IMR-90 (cell line): Measurements from ENCODE around the gene LRRC37B. TPM values are rescaled to one million over a fixed set of nuclear protein-coding genes. Genes with fewer than 3 reads are reported as not detected.

Experiments used
- ATAC-seq: fragments of 200-7000 bp; cut with Tn5 transposase; 2 replicates; pipeline ENCODE4 v1.9.1; 2020; ENCODE audit warnings: low read depth, mild to moderate bottlenecking, moderate library complexity
- BruUV-seq: library from RNA; stranded (reverse); fragments of 400-500 nt; replicated peaks from 2 replicates; lab custom pipeline; 2021; lab: Mats Ljungman, UMichigan
- CTCF ChIA-PET: fragments of 300-600 bp; formaldehyde crosslinking; extraction: SDS; loops from one replicate; lab custom pipeline; 2021; ENCODE audit warnings: antibody characterized with exemption; lab: Yijun Ruan, JAX
- POLR2A ChIA-PET: fragments of 300-600 bp; sonication (Branson Sonifier 250); formaldehyde crosslinking; loops from one replicate; lab custom pipeline; 2022; ENCODE audit warnings: antibody characterized with exemption; ENCODE audit not compliant: unreplicated experiment; lab: Charles Lee
- DNase-seq: peaks from one replicate; pipeline ENCODE4 v3.0.0; 2013
- H2AFZ ChIP-seq: replicated peaks from 2 replicates; pipeline ENCODE3; 2013; ENCODE audit warnings: low read length, mild to moderate bottlenecking; ENCODE audit not compliant: poor library complexity
- H2AK5ac ChIP-seq: 2 replicates; pipeline ENCODE4 v1.6.1; 2013; ENCODE audit warnings: low read depth, low read length, inconsistent platforms
- H2AK9ac ChIP-seq: replicated peaks from 2 replicates; pipeline ENCODE3; 2013; ENCODE audit warnings: mild to moderate bottlenecking, low read depth, low read length, moderate library complexity; ENCODE audit not compliant: poor library complexity
- H2BK120ac ChIP-seq: 2 replicates; pipeline ENCODE4 v1.6.1; 2013; ENCODE audit warnings: low read depth, low read length, inconsistent platforms
- H2BK15ac ChIP-seq: 3 replicates; pipeline ENCODE4 v1.6.1; 2013; ENCODE audit warnings: low read depth, low read length, inconsistent platforms
- H2BK20ac ChIP-seq: 2 replicates; pipeline ENCODE4 v1.6.1; 2013; ENCODE audit warnings: low read depth, mild to moderate bottlenecking, inconsistent platforms, low read length, moderate library complexity
- H2BK5ac ChIP-seq: 2 replicates; pipeline ENCODE4 v1.6.1; 2013; ENCODE audit warnings: mild to moderate bottlenecking, low read depth, low read length, inconsistent platforms; ENCODE audit not compliant: poor library complexity, severe bottlenecking
- H3K14ac ChIP-seq: replicated peaks from 2 replicates; pipeline ENCODE4 v1.6.1; 2013; ENCODE audit warnings: low read depth, low read length, inconsistent platforms
- H3K18ac ChIP-seq: 2 replicates; pipeline ENCODE4 v1.6.1; 2013; ENCODE audit warnings: low read depth, low read length, control low read depth
- H3K23ac ChIP-seq: 2 replicates; pipeline ENCODE4 v1.6.1; 2013; ENCODE audit warnings: low read depth, low read length, inconsistent platforms
- H3K27ac ChIP-seq: 2 replicates; pipeline ENCODE4 v1.5.1; 2013; ENCODE audit warnings: mild to moderate bottlenecking, control low read depth, low read length; ENCODE audit not compliant: insufficient read depth
- H3K27me3 ChIP-seq: 2 replicates; pipeline ENCODE4 v1.6.1; 2013; ENCODE audit warnings: low read length; ENCODE audit not compliant: control insufficient read depth, insufficient read depth
- H3K36me3 ChIP-seq: 2 replicates; pipeline ENCODE4 v1.6.1; 2013; ENCODE audit warnings: low read length, mixed read lengths; ENCODE audit not compliant: control insufficient read depth, insufficient read depth
- H3K4ac ChIP-seq: 2 replicates; pipeline ENCODE4 v1.6.1; 2013; ENCODE audit warnings: low read depth, low read length, inconsistent platforms
- H3K4me1 ChIP-seq: 2 replicates; pipeline ENCODE4 v1.6.1; 2013; ENCODE audit warnings: low read length, mixed read lengths; ENCODE audit not compliant: control insufficient read depth, insufficient read depth
- H3K4me2 ChIP-seq: 2 replicates; pipeline ENCODE4 v1.6.1; 2013; ENCODE audit warnings: low read depth, mild to moderate bottlenecking, control low read depth, low read length, moderate library complexity
- H3K4me3 ChIP-seq: 2 replicates; pipeline ENCODE4 v1.5.1; 2013; ENCODE audit warnings: low read depth, mild to moderate bottlenecking, control low read depth, low read length, moderate library complexity; ENCODE audit not compliant: insufficient read depth
- H3K56ac ChIP-seq: 2 replicates; pipeline ENCODE4 v1.6.1; 2013; ENCODE audit warnings: low read length, inconsistent platforms; ENCODE audit not compliant: insufficient read depth; ENCODE audit errors: extremely low read depth
- H3K79me1 ChIP-seq, 2 experiments: 2 replicates each; pipeline ENCODE4 v1.6.1; 2013; ENCODE audit warnings: low read length in 2 of 2, inconsistent platforms in 1 of 2, low read depth in 1 of 2
- H3K9ac ChIP-seq: 2 replicates; pipeline ENCODE4 v1.6.1; 2013; ENCODE audit warnings: low read depth, low read length, control low read depth
- H3K9me1 ChIP-seq: 2 replicates; pipeline ENCODE4 v1.6.1; 2013; ENCODE audit warnings: low read length, inconsistent platforms; ENCODE audit not compliant: insufficient read depth
- H3K9me3 ChIP-seq: 2 replicates; pipeline ENCODE4 v1.6.1; 2013; ENCODE audit warnings: low read length; ENCODE audit not compliant: control insufficient read depth, insufficient read depth
- H4K20me1 ChIP-seq: 2 replicates; pipeline ENCODE4 v1.6.1; 2013; ENCODE audit warnings: low read length, inconsistent platforms; ENCODE audit not compliant: insufficient read depth
- H4K5ac ChIP-seq: 2 replicates; pipeline ENCODE4 v1.6.1; 2013; ENCODE audit warnings: mild to moderate bottlenecking, low read depth, low read length, control low read depth
- H4K8ac ChIP-seq, 2 experiments: 2 replicates each; pipeline ENCODE4 v1.6.1; 2013; ENCODE audit warnings: low read depth in 2 of 2, low read length in 2 of 2, control low read depth in 1 of 2, inconsistent platforms in 1 of 2
- H4K91ac ChIP-seq: 2 replicates; pipeline ENCODE4 v1.6.1; 2013; ENCODE audit warnings: low read depth, low read length, inconsistent platforms; ENCODE audit not compliant: insufficient read depth
- BHLHE40 ChIP-seq: fragments of 150-350 bp; IDR thresholded peaks from 2 replicates; pipeline ENCODE4 v1.6.1; 2016; ENCODE audit warnings: mild to moderate bottlenecking, low read depth, low read length
- CEBPB ChIP-seq: IDR thresholded peaks from 2 replicates; pipeline ENCODE4 v1.6.1; 2012; ENCODE audit warnings: low read depth, low read length, improper control_type of control experiment
- CHD1 ChIP-seq: IDR thresholded peaks from 2 replicates; pipeline ENCODE4 v1.6.1; 2012; ENCODE audit warnings: low read depth, low read length, improper control_type of control experiment
- FOS ChIP-seq: fragments of 150-350 bp; IDR thresholded peaks from 2 replicates; pipeline ENCODE4 v1.6.1; 2016; ENCODE audit warnings: low read depth, low read length
- MAFK ChIP-seq: IDR thresholded peaks from 2 replicates; pipeline ENCODE4 v1.6.1; 2012; ENCODE audit warnings: low read depth, low read length, improper control_type of control experiment
- MAZ ChIP-seq: IDR thresholded peaks from 2 replicates; pipeline ENCODE4 v1.6.1; 2012; ENCODE audit warnings: low read depth, mild to moderate bottlenecking, low read length, improper control_type of control experiment, moderate library complexity, borderline replicate concordance
- MXI1 ChIP-seq: IDR thresholded peaks from 2 replicates; pipeline ENCODE4 v1.6.1; 2012; ENCODE audit warnings: low read depth, mild to moderate bottlenecking, low read length, moderate library complexity, borderline replicate concordance
- NFE2L2 ChIP-seq: fragments of 150-350 bp; IDR thresholded peaks from 2 replicates; pipeline ENCODE4 v1.6.1; 2016; ENCODE audit warnings: low read depth, mild to moderate bottlenecking, low read length
- POLR2A ChIP-seq: IDR thresholded peaks from 2 replicates; pipeline ENCODE4 v1.6.1; 2012; ENCODE audit warnings: mild to moderate bottlenecking, low read depth, low read length
- RAD21 ChIP-seq: IDR thresholded peaks from 2 replicates; pipeline ENCODE4 v1.6.1; 2012; ENCODE audit warnings: low read length, improper control_type of control experiment
- RCOR1 ChIP-seq: IDR thresholded peaks from 2 replicates; pipeline ENCODE4 v1.6.1; 2012; ENCODE audit warnings: mild to moderate bottlenecking, low read length, improper control_type of control experiment; ENCODE audit not compliant: insufficient replicate concordance
- RFX5 ChIP-seq: IDR thresholded peaks from 2 replicates; pipeline ENCODE4 v1.8.0; 2012; ENCODE audit warnings: low read depth, mild to moderate bottlenecking, low read length, moderate library complexity
- SMC3 ChIP-seq: fragments of 150-350 bp; IDR thresholded peaks from 2 replicates; pipeline ENCODE4 v1.6.1; 2016; ENCODE audit warnings: low read depth, mild to moderate bottlenecking, antibody characterized with exemption, low read length, moderate library complexity
- WGBS, 2 experiments: methylation state at CpG; one replicate each; pipeline versions ENCODE4 v1.1.5 to v1.1.7; 2013; ENCODE audit warnings: missing lambda C conversion rate in 2 of 2; ENCODE audit not compliant: insufficient read length in 1 of 2; ENCODE audit errors: extremely low coverage in 2 of 2; 5-methylcytosine and 5-hydroxymethylcytosine counted together
- dilution Hi-C: fragments of 300-500 bp; cut with HindIII; formaldehyde crosslinking; loops from one replicate; pipeline ENCODE4 v1.14.3; 2018; ENCODE audit warnings: low sequenced_read_pairs; ENCODE audit not compliant: unreplicated experiment
- in situ Hi-C: fragments of 300-500 bp; cut with MboI; formaldehyde crosslinking; loops from 3 replicates; pipeline ENCODE4 v1.14.3; 2019; ENCODE audit warnings: low sequenced_read_pairs, inconsistent platforms, mixed read lengths
- intact Hi-C: fragments of 100-400 bp; cut with micrococcal nuclease; formaldehyde crosslinking; loops from 2 replicates; pipeline ENCODE4 v1.10.0; 2022
- polyA plus RNA-seq, 3 experiments: library from polyadenylated mRNA; depleted of rRNA; stranded (reverse); fragments of >200 nt; gene quantifications; 2 replicates each; pipeline ENCODE4 v1.2.3, GENCODE V29; 2012; ENCODE audit warnings: low replicate concordance in 1 of 3
- total RNA-seq: library from RNA; depleted of rRNA; stranded (reverse); fragments of >200 nt; gene quantifications from 2 replicates; pipeline ENCODE4 v1.2.3, GENCODE V29; 2012
- TF ChIP-seq, protein P1 (sequence below): fragments of 150-350 bp; IDR thresholded peaks from 2 replicates; pipeline ENCODE4 v1.6.1; 2017; ENCODE audit warnings: mild to moderate bottlenecking, antibody characterized with exemption, low read length, low read depth
- TF ChIP-seq, protein P2 (sequence below): fragments of 150-350 bp; IDR thresholded peaks from 2 replicates; pipeline ENCODE4 v1.6.1; 2016; ENCODE audit warnings: low read depth, mild to moderate bottlenecking, low read length, moderate library complexity, borderline replicate concordance
- TF ChIP-seq, protein P3 (sequence below): conservative IDR thresholded peaks from 2 replicates; pipeline ENCODE4 v1.5.1; 2012; ENCODE audit warnings: mild to moderate bottlenecking, low read depth, low read length, improper control_type of control experiment

The LRRC37B gene
- total and polyA plus RNA-seq, 2 of the 4 experiments (the other 2 are of a cell fraction) = 4.3 to 7.2 TPM

DNA sequence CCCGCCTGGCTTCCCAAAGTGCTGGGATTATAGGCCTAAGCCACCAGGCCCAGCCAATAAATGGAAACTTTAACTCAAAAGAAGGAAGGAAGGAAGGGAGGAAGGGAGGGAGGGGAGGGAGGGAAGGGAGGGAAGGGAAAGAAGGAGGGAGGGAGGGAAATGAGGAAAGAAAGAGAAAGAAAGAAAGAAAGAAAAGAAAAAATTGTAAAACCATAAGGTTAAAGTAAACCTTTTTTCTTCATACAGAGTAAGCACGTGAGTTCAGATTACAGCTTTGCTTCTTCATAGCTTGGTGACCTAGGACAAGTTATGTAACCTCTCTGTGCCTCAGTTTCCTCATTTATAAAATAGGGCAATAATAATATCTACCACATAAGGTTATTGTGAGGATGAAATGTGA is 26.0 kb downstream of the LRRC37B start:
- Histone ChIP-seq H3K27me3 (no peaks in the 10 kb centered on the region), H3K4ac (no peak overlapping the region)

More for the DNA sequence above, 26.0 kb downstream of the LRRC37B start:
- Histone ChIP-seq H3K36me3 (peaks cover 13% of the 10 kb centered on the region), H3K9me3 (no peaks in the 10 kb centered on the region), H3K9ac (no peak overlapping the region), H2BK120ac (no peak overlapping the region), H4K5ac (no peak overlapping the region), H4K20me1 (no peaks in the 10 kb centered on the region), H2AK9ac (no peak overlapping the region), H3K4me3 (no peak overlapping the region), H3K4me2 (no peak overlapping the region), H4K8ac (no peak overlapping the region), H3K9me1 (no peaks in the 10 kb centered on the region), H3K14ac (no peak overlapping the region), H3K23ac (no peak overlapping the region), H3K18ac (no peak overlapping the region), H2BK20ac (no peak overlapping the region), H4K91ac (no peak overlapping the region), H3K79me1 (no peaks in the 10 kb centered on the region), H2AFZ (no peak overlapping the region), H2BK5ac (no peak overlapping the region), H3K27ac (no peak overlapping the region), H2AK5ac (no peak overlapping the region), H3K4me1 (no peaks in the 10 kb centered on the region), H3K56ac (no peak overlapping the region), H2BK15ac (no peak overlapping the region)
- intact Hi-C loops = no loop called here
- ChIA-PET POLR2A (interaction anchor here (0.6 kb wide), 1 partner anchor 26 kb away, joined by 4 read pairs; the partner anchor contains the start of gene LRRC37B), CTCF (no interaction called here)
- TF ChIP-seq NFE2L2 (no peak), RCOR1 (no peak), MAZ (no peak), SMC3 (no peak), RFX5 (no peak), POLR2A (no peak), FOS (no peak), CHD1 (no peak), BHLHE40 (no peak), CEBPB (no peak), MAFK (no peak), RAD21 (no peak), MXI1 (no peak)
- TF ChIP-seq, protein P1, sequence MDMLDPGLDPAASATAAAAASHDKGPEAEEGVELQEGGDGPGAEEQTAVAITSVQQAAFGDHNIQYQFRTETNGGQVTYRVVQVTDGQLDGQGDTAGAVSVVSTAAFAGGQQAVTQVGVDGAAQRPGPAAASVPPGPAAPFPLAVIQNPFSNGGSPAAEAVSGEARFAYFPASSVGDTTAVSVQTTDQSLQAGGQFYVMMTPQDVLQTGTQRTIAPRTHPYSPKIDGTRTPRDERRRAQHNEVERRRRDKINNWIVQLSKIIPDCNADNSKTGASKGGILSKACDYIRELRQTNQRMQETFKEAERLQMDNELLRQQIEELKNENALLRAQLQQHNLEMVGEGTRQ = no peak
- TF ChIP-seq, protein P2, sequence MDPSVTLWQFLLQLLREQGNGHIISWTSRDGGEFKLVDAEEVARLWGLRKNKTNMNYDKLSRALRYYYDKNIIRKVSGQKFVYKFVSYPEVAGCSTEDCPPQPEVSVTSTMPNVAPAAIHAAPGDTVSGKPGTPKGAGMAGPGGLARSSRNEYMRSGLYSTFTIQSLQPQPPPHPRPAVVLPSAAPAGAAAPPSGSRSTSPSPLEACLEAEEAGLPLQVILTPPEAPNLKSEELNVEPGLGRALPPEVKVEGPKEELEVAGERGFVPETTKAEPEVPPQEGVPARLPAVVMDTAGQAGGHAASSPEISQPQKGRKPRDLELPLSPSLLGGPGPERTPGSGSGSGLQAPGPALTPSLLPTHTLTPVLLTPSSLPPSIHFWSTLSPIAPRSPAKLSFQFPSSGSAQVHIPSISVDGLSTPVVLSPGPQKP = no peak
- TF ChIP-seq, protein P3, sequence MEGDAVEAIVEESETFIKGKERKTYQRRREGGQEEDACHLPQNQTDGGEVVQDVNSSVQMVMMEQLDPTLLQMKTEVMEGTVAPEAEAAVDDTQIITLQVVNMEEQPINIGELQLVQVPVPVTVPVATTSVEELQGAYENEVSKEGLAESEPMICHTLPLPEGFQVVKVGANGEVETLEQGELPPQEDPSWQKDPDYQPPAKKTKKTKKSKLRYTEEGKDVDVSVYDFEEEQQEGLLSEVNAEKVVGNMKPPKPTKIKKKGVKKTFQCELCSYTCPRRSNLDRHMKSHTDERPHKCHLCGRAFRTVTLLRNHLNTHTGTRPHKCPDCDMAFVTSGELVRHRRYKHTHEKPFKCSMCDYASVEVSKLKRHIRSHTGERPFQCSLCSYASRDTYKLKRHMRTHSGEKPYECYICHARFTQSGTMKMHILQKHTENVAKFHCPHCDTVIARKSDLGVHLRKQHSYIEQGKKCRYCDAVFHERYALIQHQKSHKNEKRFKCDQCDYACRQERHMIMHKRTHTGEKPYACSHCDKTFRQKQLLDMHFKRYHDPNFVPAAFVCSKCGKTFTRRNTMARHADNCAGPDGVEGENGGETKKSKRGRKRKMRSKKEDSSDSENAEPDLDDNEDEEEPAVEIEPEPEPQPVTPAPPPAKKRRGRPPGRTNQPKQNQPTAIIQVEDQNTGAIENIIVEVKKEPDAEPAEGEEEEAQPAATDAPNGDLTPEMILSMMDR = no peak
- no CpG with 5 or more reads among the region's 2 CpGs for WGBS, 2 experiments
- no TSS peak for BruUV-seq
- dilution Hi-C loops = no loop called here
- in situ Hi-C loops = no loop called here
- no peak for DNase-seq
- no peak for ATAC-seq
